Neural cell (in vitro differentiated cells): ENCODE data around the gene OLFM1.

Source experiments
- CTCF ChIP-seq: fragments of 450-650 bp; IDR thresholded peaks from 2 replicates; pipeline ENCODE4 v1.5.1; 2014; ENCODE audit warnings: antibody characterized with exemption, mild to moderate bottlenecking, moderate library complexity; ENCODE audit not compliant: poor library complexity, severe bottlenecking
- EP300 ChIP-seq: fragments of 450-650 bp; conservative IDR thresholded peaks from 2 replicates; pipeline ENCODE4 v1.6.1; 2014; ENCODE audit warnings: antibody characterized with exemption, mild to moderate bottlenecking, moderate library complexity; ENCODE audit not compliant: poor library complexity, severe bottlenecking
- POLR2AphosphoS5 ChIP-seq: IDR thresholded peaks from 2 replicates; pipeline ENCODE4 v1.6.1; 2012
- REST ChIP-seq: IDR thresholded peaks from 2 replicates; pipeline ENCODE4 v1.6.1; 2012; ENCODE audit warnings: borderline replicate concordance

DNA sequence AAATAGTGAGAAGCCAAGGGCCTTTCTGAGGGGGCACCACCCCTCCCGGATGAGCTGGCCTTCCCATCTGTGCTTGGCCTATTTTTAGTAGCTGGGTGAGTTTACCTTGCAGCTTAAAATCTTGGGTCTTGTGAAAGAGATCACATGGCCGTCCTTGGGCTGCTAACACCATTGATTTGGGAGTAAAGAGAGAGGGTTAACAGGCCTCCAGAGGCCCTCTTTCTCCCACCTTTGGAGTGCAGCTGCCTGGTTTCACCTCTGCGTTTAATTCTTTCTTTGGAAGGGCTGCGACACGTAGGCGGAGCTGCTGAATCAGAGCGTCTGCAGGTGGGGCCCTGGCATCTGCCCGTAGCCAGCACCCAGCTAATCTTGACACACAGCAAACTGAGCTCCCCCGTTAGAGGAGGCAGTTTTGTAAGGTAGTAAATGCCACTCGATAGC, 12.8 kb downstream of the OLFM1 start:
- no peak for TF ChIP-seq CTCF
- TF ChIP-seq POLR2AphosphoS5, result no peak
- TF ChIP-seq EP300, result no peak
- no peak for TF ChIP-seq REST
